Hepatocyte (in vitro differentiated cells): ENCODE data around the gene CHN1. TPM values are rescaled to one million over a fixed set of nuclear protein-coding genes. Genes with fewer than 3 reads are reported as not detected.

Experiments
- DNase-seq: peaks from one replicate; pipeline ENCODE4 v3.0.0-alpha.2; 2016; ENCODE audit warnings: low spot score
- H2AFZ ChIP-seq: fragments of 200-600 bp; sonication (generic); 2 replicates; pipeline ENCODE4 v1.6.0; 2016; ENCODE audit warnings: antibody characterized with exemption, mild to moderate bottlenecking
- H3K27ac ChIP-seq: fragments of 200-600 bp; sonication (generic); 2 replicates; pipeline ENCODE4 v1.5.1; 2016; ENCODE audit warnings: mild to moderate bottlenecking
- H3K27me3 ChIP-seq: fragments of 200-600 bp; sonication (generic); 2 replicates; pipeline ENCODE4 v1.6.1; 2016
- H3K36me3 ChIP-seq: fragments of 200-600 bp; sonication (generic); replicated peaks from 2 replicates; pipeline ENCODE4 v1.5.1; 2016; ENCODE audit warnings: low read depth; ENCODE audit not compliant: insufficient read depth
- H3K4me1 ChIP-seq: fragments of 200-600 bp; sonication (generic); 2 replicates; pipeline ENCODE4 v1.5.1; 2016; ENCODE audit warnings: mild to moderate bottlenecking, moderate library complexity; ENCODE audit not compliant: insufficient read depth
- H3K4me2 ChIP-seq: fragments of 200-600 bp; sonication (generic); 2 replicates; pipeline ENCODE4 v1.6.0; 2016
- H3K4me3 ChIP-seq: fragments of 200-600 bp; sonication (generic); 2 replicates; pipeline ENCODE4 v1.5.1; 2016; ENCODE audit warnings: mild to moderate bottlenecking
- H3K79me2 ChIP-seq: fragments of 200-600 bp; sonication (generic); 2 replicates; pipeline ENCODE4 v1.6.0; 2017; ENCODE audit warnings: mild to moderate bottlenecking
- H3K9me2 ChIP-seq: fragments of 200-600 bp; sonication (generic); replicated peaks from 2 replicates; pipeline ENCODE4 v1.6.0; 2017; ENCODE audit warnings: mild to moderate bottlenecking; ENCODE audit not compliant: insufficient read depth
- H3K9me3 ChIP-seq: fragments of 200-600 bp; sonication (generic); 2 replicates; pipeline ENCODE4 v1.5.1; 2016; ENCODE audit warnings: low read depth, mild to moderate bottlenecking
- H4K20me1 ChIP-seq: fragments of 200-600 bp; sonication (generic); 2 replicates; pipeline ENCODE4 v1.6.0; 2016; ENCODE audit warnings: mild to moderate bottlenecking; ENCODE audit not compliant: insufficient read depth, poor library complexity, severe bottlenecking
- CTCF ChIP-seq: fragments of 200-600 bp; sonication (generic); IDR thresholded peaks from 2 replicates; pipeline ENCODE4 v1.5.1; 2016; ENCODE audit warnings: antibody characterized with exemption, mild to moderate bottlenecking; ENCODE audit not compliant: poor library complexity
- EZH2 ChIP-seq: fragments of 200-600 bp; sonication (generic); IDR thresholded peaks from 2 replicates; pipeline ENCODE4 v1.6.1; 2016; ENCODE audit warnings: antibody characterized with exemption, mild to moderate bottlenecking, borderline replicate concordance
- EZH2phosphoT487 ChIP-seq: fragments of 200-600 bp; sonication (generic); IDR thresholded peaks from one replicate; pipeline ENCODE4 v1.6.1; 2018; ENCODE audit warnings: antibody characterized with exemption, mild to moderate bottlenecking, low read depth, moderate library complexity; ENCODE audit not compliant: unreplicated experiment, severe bottlenecking
- WGBS: methylation state at CpG from one replicate; pipeline ENCODE4 v1.1.6; 2016; ENCODE audit warnings: low lambda C conversion rate; ENCODE audit errors: missing lambda C conversion rate; 5-methylcytosine and 5-hydroxymethylcytosine counted together
- polyA plus RNA-seq: library from polyadenylated mRNA; unstranded; fragments of >200 nt; fragmentation: Nextera tagmentation; extraction: Ambion mirVana; gene quantifications from 2 replicates; pipeline ENCODE4 v1.2.1, GENCODE V29; 2016
- total RNA-seq: library from RNA; depleted of rRNA; stranded (reverse); fragments of >200 nt; gene quantifications from 2 replicates; pipeline ENCODE4 v1.2.3, GENCODE V29; 2014

CHN1 gene
- total and polyA plus RNA-seq, 2 experiments from 2014 or later: 19.2 to 23.0 TPM

GRCh38 chr2:174877751-174878150 lies 127.4 kb downstream of the CHN1 start:
- WGBS: 75% methylated on average over 5 of the region's 5 CpGs
- Histone ChIP-seq H3K4me2 (peak overlapping the region; percentile 62), H4K20me1 (no peaks in the 10 kb centered on the region), H3K9me2 (no peaks in the 10 kb centered on the region), H3K27me3 (no peaks in the 10 kb centered on the region), H3K79me2 (no peaks in the 10 kb centered on the region), H3K36me3 (no peaks in the 10 kb centered on the region), H3K4me1 (no peaks in the 10 kb centered on the region), H3K4me3 (no peak overlapping the region), H3K9me3 (no peaks in the 10 kb centered on the region), H2AFZ (no peak overlapping the region), H3K27ac (peak overlapping the region; percentile 24)
- no peak for DNase-seq
- TF ChIP-seq EZH2phosphoT487 (no peak), EZH2 (no peak), CTCF (no peak)

- H3K4me2 ChIP-seq: peak overlapping the region; percentile 62
- H3K79me2 ChIP-seq: no peaks in the 10 kb centered on the region
- peak overlapping the region; percentile 24 for H3K27ac ChIP-seq
- no peaks in the 10 kb centered on the region for H3K4me1 ChIP-seq
- 90% methylated on average over 1 of the region's 1 CpG for WGBS
- TF ChIP-seq CTCF (no peak), EZH2 (no peak)
- H3K9me3 ChIP-seq: no peaks in the 10 kb centered on the region
- no peaks in the 10 kb centered on the region for H4K20me1 ChIP-seq
- DNase-seq: no peak
- no peaks in the 10 kb centered on the region for H3K27me3 ChIP-seq
- no peaks in the 10 kb centered on the region for H3K9me2 ChIP-seq
- no peak overlapping the region for H2AFZ ChIP-seq
- H3K4me3 ChIP-seq: no peak overlapping the region
- H3K36me3 ChIP-seq: no peaks in the 10 kb centered on the region
Observed at GRCh38 chr2:174877301-174877700, 127.9 kb downstream of the CHN1 start.

- no peaks in the 10 kb centered on the region for H3K9me3 ChIP-seq
- no peaks in the 10 kb centered on the region for H3K4me1 ChIP-seq
- no peak overlapping the region for H2AFZ ChIP-seq
- H3K4me3 ChIP-seq: no peak overlapping the region
- no peak overlapping the region for H3K4me2 ChIP-seq
- DNase-seq: no peak
- no peak overlapping the region for H3K27ac ChIP-seq
- H3K9me2 ChIP-seq: no peaks in the 10 kb centered on the region
- no peaks in the 10 kb centered on the region for H4K20me1 ChIP-seq
- H3K79me2 ChIP-seq: no peaks in the 10 kb centered on the region
- WGBS: 32% methylated on average over 1 of the region's 1 CpG
- no peaks in the 10 kb centered on the region for H3K27me3 ChIP-seq
- TF ChIP-seq CTCF (no peak), EZH2phosphoT487 (no peak), EZH2 (no peak)
- no peaks in the 10 kb centered on the region for H3K36me3 ChIP-seq
Observed at GRCh38 chr2:174874085-174874484, 131.1 kb downstream of the CHN1 start.

- Histone ChIP-seq H3K4me2 (no peak overlapping the region), H3K36me3 (no peaks in the 10 kb centered on the region), H3K4me1 (no peaks in the 10 kb centered on the region), H4K20me1 (no peaks in the 10 kb centered on the region), H3K79me2 (no peaks in the 10 kb centered on the region), H3K4me3 (no peak overlapping the region), H3K9me2 (no peaks in the 10 kb centered on the region), H2AFZ (no peak overlapping the region), H3K27ac (no peak overlapping the region), H3K9me3 (no peaks in the 10 kb centered on the region), H3K27me3 (no peaks in the 10 kb centered on the region)
- DNase-seq: no peak
- TF ChIP-seq EZH2 (no peak), CTCF (no peak), EZH2phosphoT487 (no peak)
Observed at GRCh38 chr2:174873471-174873870, 131.7 kb downstream of the CHN1 start.
